Brain microvascular endothelial cell (primary cell): ENCODE measurements around the gene FOXA2.
"Not testable (repeated sequence)": the region's sequence is repeated elsewhere in the genome, so short reads cannot be mapped to it uniquely, and the experiment has no call there.

Source experiments
- DNase-seq: peaks from one replicate; pipeline ENCODE4 v3.0.0-alpha.2; 2020
- H3K27ac ChIP-seq: fragments of 250-450 bp; sonication (Bioruptor Pico); 2 replicates; pipeline ENCODE4 v1.5.1; 2020; ENCODE audit warnings: mild to moderate bottlenecking, moderate library complexity
- H3K27me3 ChIP-seq: fragments of 250-450 bp; sonication (Bioruptor Pico); replicated peaks from 2 replicates; pipeline ENCODE4 v1.5.1; 2020; ENCODE audit warnings: mild to moderate bottlenecking
- H3K36me3 ChIP-seq: fragments of 250-450 bp; sonication (Bioruptor Pico); replicated peaks from 2 replicates; pipeline ENCODE4 v1.5.1; 2020; ENCODE audit warnings: mild to moderate bottlenecking
- H3K4me3 ChIP-seq: 2 replicates; pipeline ENCODE4 v1.5.1; 2011; ENCODE audit warnings: low read depth, mild to moderate bottlenecking, control low read depth, low read length, moderate library complexity
- CTCF ChIP-seq: IDR thresholded peaks from 2 replicates; pipeline ENCODE4 v1.5.1; 2011; ENCODE audit warnings: low read depth, mild to moderate bottlenecking, moderate library complexity, low read length, control low read depth, inconsistent platforms; ENCODE audit errors: missing control alignments
- in situ Hi-C: cut with HindIII; loops from 2 replicates; pipeline ENCODE4 v1.10.0; 2017; ENCODE audit warnings: low sequenced_read_pairs, low pct_ligation_motif_present

Gene FOXA2

GRCh38 chr20:22555791-22556564 is 28.4 kb downstream of the FOXA2 start:
- peaks cover 27% of the 10 kb centered on the region for H3K27me3 ChIP-seq
- no peak for DNase-seq
- H3K36me3 ChIP-seq = no peaks in the 10 kb centered on the region
- TF ChIP-seq CTCF = no peak
- in situ Hi-C loops = no loop called here
- H3K27ac ChIP-seq = no peak overlapping the region
- no peak overlapping the region for H3K4me3 ChIP-seq

GRCh38 chr20:22554391-22554790 is 30.0 kb downstream of the FOXA2 start:
- no peak for TF ChIP-seq CTCF
- in situ Hi-C loops = no loop called here
- H3K36me3 ChIP-seq = no peaks in the 10 kb centered on the region
- DNase-seq = no peak
- no peak overlapping the region for H3K27ac ChIP-seq
- H3K4me3 ChIP-seq = no peak overlapping the region
- peaks cover 12% of the 10 kb centered on the region for H3K27me3 ChIP-seq

- DNase-seq, H3K27me3 ChIP-seq, H3K36me3 ChIP-seq, H3K4me3 ChIP-seq, H3K27ac ChIP-seq, in situ Hi-C loops: not testable (repeated sequence)
These were observed 33.9 kb downstream of the FOXA2 start for GRCh38 chr20:22550514-22550913.

GRCh38 chr20:22548040-22548439 is 36.3 kb downstream of the FOXA2 start:
- Histone ChIP-seq H3K27ac (no peak overlapping the region), H3K27me3 (no peaks in the 10 kb centered on the region), H3K36me3 (no peaks in the 10 kb centered on the region), H3K4me3 (no peak overlapping the region)
- in situ Hi-C loops = no loop called here
- TF ChIP-seq CTCF = no peak
- no peak for DNase-seq

GRCh38 chr20:22546344-22546743 is 38.0 kb downstream of the FOXA2 start:
- no peak for DNase-seq
- H3K4me3 ChIP-seq = no peak overlapping the region
- H3K27ac ChIP-seq = no peak overlapping the region
- no peaks in the 10 kb centered on the region for H3K36me3 ChIP-seq
- no peak for TF ChIP-seq CTCF
- no peaks in the 10 kb centered on the region for H3K27me3 ChIP-seq
- in situ Hi-C loops = no loop called here

- no peak overlapping the region for H3K4me3 ChIP-seq
- in situ Hi-C loops = no loop called here
- no peak for DNase-seq
- TF ChIP-seq CTCF = no peak
- H3K27me3 ChIP-seq = no peaks in the 10 kb centered on the region
- no peak overlapping the region for H3K27ac ChIP-seq
- H3K36me3 ChIP-seq = no peaks in the 10 kb centered on the region
These were observed 39.3 kb downstream of the FOXA2 start for GRCh38 chr20:22545045-22545444.
